NOMO-1 treated with dmso at 0.1 percent for 144 hours (cell line): ENCODE measurements around the gene GRAMD1A.
"Not testable (repeated sequence)": the region's sequence is repeated elsewhere in the genome, so short reads cannot be mapped to it uniquely, and the experiment has no call there.

Experiments
- DNase-seq: peaks from one replicate; lab custom pipeline; 2025; ENCODE audit not compliant: unreplicated experiment; lab: John Stamatoyannopoulos, UW

GRAMD1A gene

GRCh38 chr19:35034005-35034502 is 33.9 kb downstream of the GRAMD1A start:
- DNase-seq, result no peak

- no peak for DNase-seq
Measured at GRCh38 chr19:35034588-35035382, 34.7 kb downstream of the GRAMD1A start.

- no peak for DNase-seq
Measured at GRCh38 chr19:35037716-35038622, 37.8 kb downstream of the GRAMD1A start.

GRCh38 chr19:35038623-35039512 is 38.7 kb downstream of the GRAMD1A start:
- no peak for DNase-seq

GRCh38 chr19:35039881-35040825 is 40.0 kb downstream of the GRAMD1A start:
- no peak for DNase-seq

GRCh38 chr19:35040826-35041547 is 40.9 kb downstream of the GRAMD1A start:
- DNase-seq, result no peak

- DNase-seq, result no peak
Measured at GRCh38 chr19:35041548-35042055, 41.5 kb downstream of the GRAMD1A start, which contains the start of gene HPN. Gene HPN (plus strand): TSS chr19:35041721. CDS start chr19:35042507, 786 bp downstream.

- no peak for DNase-seq
Measured at GRCh38 chr19:35042056-35042730, 42.1 kb downstream of the GRAMD1A start.

- no peak for DNase-seq
Measured at GRCh38 chr19:35042954-35043604, 43.0 kb downstream of the GRAMD1A start.

- DNase-seq, result no peak
Measured at GRCh38 chr19:35043906-35044305, 43.8 kb downstream of the GRAMD1A start.

- no peak for DNase-seq
Measured at GRCh38 chr19:35044317-35045117, 44.4 kb downstream of the GRAMD1A start.

GRCh38 chr19:35045667-35046300 is 45.7 kb downstream of the GRAMD1A start:
- DNase-seq, result no peak

GRCh38 chr19:35046461-35046860 is 46.3 kb downstream of the GRAMD1A start:
- DNase-seq, result no peak

GRCh38 chr19:35048911-35049411 is 48.8 kb downstream of the GRAMD1A start:
- no peak for DNase-seq

- no peak for DNase-seq
Measured at GRCh38 chr19:35049456-35049855, 49.3 kb downstream of the GRAMD1A start.

GRCh38 chr19:35050662-35051061 is 50.5 kb downstream of the GRAMD1A start:
- DNase-seq, result not testable (repeated sequence)
